ENCODE measurements around the gene DDX1.

The DDX1 gene

GRCh38 chr2:15556311-15556930 lies 35.2 kb upstream of the DDX1 start:
- Mint-ChIP-seq H3K36me3 (ENCODE audit: insufficient read depth) (peaks cover 30% of the 10 kb centered on the region), H3K9me3 (no peaks in the 10 kb centered on the region), H3K27ac (peak overlapping the region in 1 of 2 donors; percentile 88), H3K27me3 (no peaks in the 10 kb centered on the region), H3K4me3 (no peak overlapping the region), H3K4me1 (ENCODE audit: low read depth in 2 of 2) (peaks cover 19 to 23% of the 10 kb centered on the region in 2 donors)
- no peak for ATAC-seq (replicated peaks)
- DNase-seq, result no peak

- Mint-ChIP-seq H3K27ac (peak overlapping the region in 1 of 2 donors; percentile 52), H3K9me3 (no peaks in the 10 kb centered on the region), H3K4me1 (ENCODE audit: low read depth in 2 of 2) (peaks cover 27 to 31% of the 10 kb centered on the region in 2 donors), H3K27me3 (no peaks in the 10 kb centered on the region), H3K4me3 (no peak overlapping the region), H3K36me3 (ENCODE audit: insufficient read depth) (peaks cover 25% of the 10 kb centered on the region)
- DNase-seq (no peak), ATAC-seq (replicated peaks) (no peak)
These were observed 33.8 kb upstream of the DDX1 start for GRCh38 chr2:15557887-15558311.

GRCh38 chr2:15559379-15560139 lies 32.1 kb upstream of the DDX1 start:
- Mint-ChIP-seq H3K27me3 (peaks cover 0 to 10% of the 10 kb centered on the region in 2 donors), H3K36me3 (ENCODE audit: insufficient read depth) (peaks cover 11% of the 10 kb centered on the region), H3K9me3 (no peaks in the 10 kb centered on the region), H3K4me1 (ENCODE audit: low read depth in 2 of 2) (peaks cover 27 to 31% of the 10 kb centered on the region in 2 donors), H3K4me3 (peak overlapping the region; percentile 98 to 99), H3K27ac (peak overlapping the region in 1 of 2 donors; percentile 99)
- no peak for DNase-seq
- no peak for ATAC-seq (replicated peaks)

GRCh38 chr2:15560140-15560987 lies 31.3 kb upstream of the DDX1 start:
- Mint-ChIP-seq H3K27me3 (peaks cover 0 to 13% of the 10 kb centered on the region in 2 donors), H3K9me3 (no peaks in the 10 kb centered on the region), H3K27ac (peak overlapping the region; percentile 97 to 99), H3K4me3 (peak overlapping the region; percentile 98 to 99), H3K36me3 (ENCODE audit: insufficient read depth) (peaks cover 10% of the 10 kb centered on the region), H3K4me1 (ENCODE audit: low read depth in 2 of 2) (peaks cover 25 to 31% of the 10 kb centered on the region in 2 donors)
- ATAC-seq (replicated peaks) (peak; percentile 50), DNase-seq (peak in 1 of 3 experiments; percentile 4)

GRCh38 chr2:15560988-15561573 lies 30.6 kb upstream of the DDX1 start, which contains the start of gene NBAS:
NBAS (minus strand) TSS chr2:15561334; CDS start chr2:15561304, 30 bp downstream.
- peaks cover 13% of the 10 kb centered on the region for H3K36me3 Mint-ChIP-seq (ENCODE audit: insufficient read depth)

GRCh38 chr2:15561574-15562344 lies 29.9 kb upstream of the DDX1 start:
- peak overlapping the region; percentile 98 to 99 for H3K4me3 Mint-ChIP-seq
- DNase-seq (peak in 2 of 3 experiments; percentile 2 to 9), ATAC-seq (replicated peaks) (peak; percentile 27)
- H3K27me3 Mint-ChIP-seq, result peaks cover 0 to 13% of the 10 kb centered on the region in 2 donors
- peak overlapping the region; percentile 97 to 99 for H3K27ac Mint-ChIP-seq
- H3K4me1 Mint-ChIP-seq (ENCODE audit: low read depth in 2 of 2), result peaks cover 24 to 27% of the 10 kb centered on the region in 2 donors
- H3K9me3 Mint-ChIP-seq, result no peaks in the 10 kb centered on the region
- peaks cover 13% of the 10 kb centered on the region for H3K36me3 Mint-ChIP-seq (ENCODE audit: insufficient read depth)

More at GRCh38 chr2:15560988-15561573, 30.6 kb upstream of the DDX1 start, which contains the start of gene NBAS:
- Mint-ChIP-seq H3K9me3 (no peaks in the 10 kb centered on the region), H3K27ac (peak within 1 kb of the TSS; percentile 97 to 99), H3K4me1 (ENCODE audit: low read depth in 2 of 2) (peaks cover 24 to 27% of the 10 kb centered on the region in 2 donors), H3K4me3 (peak within 1 kb of the TSS; percentile 98 to 99), H3K27me3 (peaks cover 0 to 13% of the 10 kb centered on the region in 2 donors)
- peak; percentile 88 for ATAC-seq (replicated peaks)
- DNase-seq, result peak; percentile 51 to 61 (median 53)

- no peak overlapping the region for H3K27ac Mint-ChIP-seq
- H3K27me3 Mint-ChIP-seq, result peaks cover 0 to 13% of the 10 kb centered on the region in 2 donors
- no peaks in the 10 kb centered on the region for H3K9me3 Mint-ChIP-seq
- H3K36me3 Mint-ChIP-seq (ENCODE audit: insufficient read depth), result peaks cover 13% of the 10 kb centered on the region
- H3K4me1 Mint-ChIP-seq (ENCODE audit: low read depth in 2 of 2), result peaks cover 24 to 27% of the 10 kb centered on the region in 2 donors
- no peak for DNase-seq
- ATAC-seq (replicated peaks), result no peak
- H3K4me3 Mint-ChIP-seq, result peak overlapping the region; percentile 98 to 99
These were observed 29.2 kb upstream of the DDX1 start for GRCh38 chr2:15562354-15563031.

GRCh38 chr2:15563227-15564100 lies 28.2 kb upstream of the DDX1 start:
- Mint-ChIP-seq H3K27me3 (peaks cover 0 to 13% of the 10 kb centered on the region in 2 donors), H3K36me3 (ENCODE audit: insufficient read depth) (peaks cover 13% of the 10 kb centered on the region), H3K4me3 (no peak overlapping the region), H3K9me3 (no peaks in the 10 kb centered on the region), H3K27ac (no peak overlapping the region), H3K4me1 (ENCODE audit: low read depth in 2 of 2) (peaks cover 21 to 27% of the 10 kb centered on the region in 2 donors)
- ATAC-seq (replicated peaks), result no peak
- DNase-seq, result no peak

GRCh38 chr2:15565392-15565791 lies 26.3 kb upstream of the DDX1 start:
- Mint-ChIP-seq H3K27me3 (peaks cover 8 to 13% of the 10 kb centered on the region in 2 donors), H3K4me1 (ENCODE audit: low read depth in 2 of 2) (peaks cover 11 to 12% of the 10 kb centered on the region in 2 donors), H3K4me3 (no peak overlapping the region), H3K36me3 (ENCODE audit: insufficient read depth) (peaks cover 13% of the 10 kb centered on the region), H3K9me3 (no peaks in the 10 kb centered on the region), H3K27ac (no peak overlapping the region)
- DNase-seq (no peak), ATAC-seq (replicated peaks) (no peak)

- Mint-ChIP-seq H3K4me1 (ENCODE audit: low read depth in 2 of 2) (peaks cover 7 to 10% of the 10 kb centered on the region in 2 donors), H3K4me3 (no peak overlapping the region), H3K27me3 (peaks cover 9 to 13% of the 10 kb centered on the region in 2 donors), H3K27ac (no peak overlapping the region), H3K9me3 (no peaks in the 10 kb centered on the region), H3K36me3 (ENCODE audit: insufficient read depth) (peaks cover 11% of the 10 kb centered on the region)
- ATAC-seq (replicated peaks) (no peak), DNase-seq (no peak)
These were observed 25.5 kb upstream of the DDX1 start for GRCh38 chr2:15565994-15566671.

- Mint-ChIP-seq H3K4me1 (ENCODE audit: low read depth in 2 of 2) (peaks cover 2 to 3% of the 10 kb centered on the region in 2 donors), H3K27me3 (peaks cover 9 to 13% of the 10 kb centered on the region in 2 donors), H3K27ac (no peak overlapping the region), H3K4me3 (no peak overlapping the region), H3K9me3 (no peaks in the 10 kb centered on the region), H3K36me3 (ENCODE audit: insufficient read depth) (peaks cover 4% of the 10 kb centered on the region)
- no peak for ATAC-seq (replicated peaks)
- DNase-seq, result no peak
These were observed 24.8 kb upstream of the DDX1 start for GRCh38 chr2:15566912-15567311.

All from effector memory CD8-positive, alpha-beta T cell (primary cell).